Stimulated activated CD4-positive, alpha-beta T cell treated with anti-CD3 and anti-CD28 coated beads, Interleukin-15, amount 100 ng/mL, for 1 hour (primary cell): ENCODE results near the gene PHLDB2.

Experiments
- DNase-seq, 2 donors: peaks; one replicate each; pipeline ENCODE4 v3.0.0-alpha.2; 2020; ENCODE audit warnings: low read depth in 1 of 2, low spot score in 1 of 2

Gene PHLDB2

DNA sequence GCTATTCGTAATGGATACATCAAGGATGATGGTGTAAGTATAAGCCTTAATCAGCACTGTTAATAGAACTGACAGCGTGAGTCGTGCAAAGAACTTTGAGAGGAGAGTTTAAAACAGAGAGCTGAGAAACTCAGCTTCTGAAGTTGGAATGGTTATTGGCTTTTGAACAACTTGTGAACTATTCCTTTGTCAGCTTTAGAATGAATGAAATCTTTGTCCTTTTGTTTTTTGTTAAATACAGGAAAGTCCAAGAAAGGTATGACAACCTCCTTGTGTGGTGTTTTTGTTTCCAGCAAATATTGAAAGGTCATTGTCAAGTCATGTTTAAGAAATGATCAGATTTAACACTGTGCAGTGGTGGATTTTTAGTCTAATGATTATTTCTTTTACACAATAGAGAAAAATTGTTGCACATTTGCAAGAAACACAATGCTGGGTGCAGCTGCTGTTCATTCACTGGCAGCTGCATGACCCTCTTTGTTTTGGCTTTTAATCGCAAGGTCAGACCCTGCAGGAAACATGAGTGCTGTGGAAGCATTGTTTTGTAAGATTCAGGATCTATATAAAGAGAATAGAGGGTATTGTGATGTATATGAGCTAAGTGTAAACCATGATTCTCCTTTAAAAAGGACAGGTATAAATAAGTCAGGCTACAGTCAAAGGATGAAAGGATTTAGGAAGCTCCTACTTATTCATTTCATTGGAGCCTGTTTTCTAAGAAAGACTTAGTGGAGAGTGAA lies 98.1 kb downstream of the PHLDB2 start:
- no peak for DNase-seq

DNA sequence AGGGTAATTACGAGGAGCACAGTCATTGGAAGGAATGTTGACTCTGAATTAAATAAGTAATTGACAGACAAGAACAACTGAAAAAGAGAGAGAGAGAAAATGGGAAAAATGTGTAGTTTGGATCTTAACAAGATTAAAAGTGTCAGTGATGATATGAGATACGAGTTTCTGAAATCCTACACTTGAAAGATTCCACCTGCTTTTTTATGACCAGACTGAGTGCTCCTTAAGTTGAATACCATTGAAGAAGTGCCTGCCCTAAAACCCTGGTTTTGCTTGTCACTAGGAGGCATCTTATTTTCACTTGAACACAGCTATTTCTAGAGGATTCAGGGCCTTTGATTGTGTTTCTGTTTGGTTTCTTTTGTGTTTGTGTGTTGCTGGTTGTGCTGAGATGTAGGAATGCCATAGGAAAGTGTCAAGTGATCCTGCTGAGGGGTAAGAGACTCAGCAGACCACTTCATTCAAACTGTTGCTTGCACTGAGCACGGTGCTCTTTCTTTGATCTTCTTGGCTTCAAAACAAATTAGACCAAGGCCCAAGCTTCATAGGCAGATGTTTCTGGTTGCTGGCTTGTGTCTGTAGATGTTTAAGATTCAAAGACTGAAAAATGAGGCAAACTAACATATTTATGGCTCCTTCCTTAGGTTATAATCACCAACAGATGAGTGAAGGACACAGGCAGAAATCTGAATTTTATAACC lies 102.5 kb downstream of the PHLDB2 start:
- no peak for DNase-seq

DNA sequence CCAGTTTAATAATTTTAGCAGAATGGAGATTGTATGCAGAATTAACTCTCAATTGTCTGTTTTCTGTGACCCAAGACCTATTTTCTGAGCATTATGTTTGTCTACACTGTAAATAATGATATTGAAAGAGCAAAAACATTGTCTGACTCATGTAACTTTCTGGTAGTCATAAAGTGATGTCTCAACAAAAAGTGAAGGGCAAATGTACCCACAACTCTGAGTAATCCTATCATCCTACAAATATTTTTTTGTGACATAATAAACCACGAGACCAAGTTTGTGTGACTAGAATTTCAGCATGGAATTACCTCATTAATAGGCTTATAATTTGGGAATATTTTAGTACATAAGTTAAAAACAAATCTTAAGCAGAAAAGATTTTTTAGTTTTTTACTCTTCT lies 104.4 kb downstream of the PHLDB2 start:
- DNase-seq = no peak

DNA sequence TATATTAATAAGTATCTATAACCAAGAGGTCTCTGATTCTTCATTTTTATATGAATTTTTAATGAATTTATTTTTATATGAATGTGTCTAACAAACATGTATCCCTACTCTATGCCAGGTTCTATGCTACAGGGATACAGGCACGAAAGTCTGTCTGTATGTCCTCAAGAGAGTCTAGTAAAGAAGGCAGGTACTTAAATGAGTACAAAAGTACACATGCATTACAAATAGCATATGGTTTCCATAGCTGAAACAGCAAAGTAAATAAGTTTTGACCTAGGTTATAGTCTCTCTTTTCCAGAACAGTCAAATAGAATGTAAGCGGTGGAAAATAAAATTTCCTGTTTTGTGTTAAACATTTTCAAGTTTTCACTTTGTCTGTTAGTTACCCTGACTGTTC lies 106.4 kb downstream of the PHLDB2 start:
- no peak for DNase-seq

DNA sequence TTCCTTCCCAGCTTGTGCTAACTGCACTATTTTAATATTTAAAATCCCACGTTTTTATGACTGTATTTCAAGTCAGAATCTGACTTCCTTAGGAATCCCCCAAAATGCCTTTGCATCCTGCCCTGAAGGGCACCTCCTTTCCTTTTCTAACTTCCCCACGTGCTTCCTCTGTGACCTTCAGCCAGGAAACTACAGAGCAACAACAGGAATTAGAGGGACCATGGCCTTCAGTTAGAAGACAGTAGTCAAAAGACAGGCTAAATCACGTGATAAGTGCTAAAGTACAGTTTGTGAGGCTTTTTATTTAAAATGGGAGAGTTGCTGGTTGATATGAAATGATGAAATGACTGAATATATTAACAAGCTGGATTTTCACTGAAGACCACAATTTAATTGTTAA lies 108.0 kb downstream of the PHLDB2 start:
- no peak for DNase-seq

DNA sequence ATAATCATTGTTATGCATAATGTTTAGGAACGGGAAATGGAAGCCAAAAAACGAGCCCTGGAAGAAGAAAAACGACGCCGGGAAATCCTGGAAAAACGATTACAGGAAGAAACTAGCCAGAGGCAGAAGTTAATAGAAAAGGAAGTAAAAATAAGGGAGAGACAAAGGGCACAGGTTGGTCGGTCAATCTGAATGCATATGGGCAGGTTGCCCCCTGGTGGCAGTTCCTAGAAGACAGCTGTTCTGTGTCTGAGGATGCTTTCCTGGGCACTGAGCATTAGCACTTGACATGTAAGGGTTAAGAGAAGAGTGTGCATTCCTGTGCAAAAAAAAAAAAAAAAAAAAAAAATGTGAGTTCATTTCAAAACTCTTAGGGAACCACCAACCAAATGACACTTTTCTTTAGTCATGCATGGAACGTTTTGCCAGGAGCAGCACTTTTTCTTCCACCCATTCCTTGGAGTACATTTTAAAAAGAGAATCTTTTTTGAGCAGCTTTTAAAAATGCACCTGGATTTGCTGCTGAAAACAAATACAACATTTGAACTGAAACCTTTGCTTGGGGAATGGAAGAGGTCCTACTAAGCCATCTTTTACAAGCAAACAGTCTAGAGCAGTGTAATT lies 108.7 kb downstream of the PHLDB2 start:
- peak; percentile 53 to 58 for DNase-seq

DNA sequence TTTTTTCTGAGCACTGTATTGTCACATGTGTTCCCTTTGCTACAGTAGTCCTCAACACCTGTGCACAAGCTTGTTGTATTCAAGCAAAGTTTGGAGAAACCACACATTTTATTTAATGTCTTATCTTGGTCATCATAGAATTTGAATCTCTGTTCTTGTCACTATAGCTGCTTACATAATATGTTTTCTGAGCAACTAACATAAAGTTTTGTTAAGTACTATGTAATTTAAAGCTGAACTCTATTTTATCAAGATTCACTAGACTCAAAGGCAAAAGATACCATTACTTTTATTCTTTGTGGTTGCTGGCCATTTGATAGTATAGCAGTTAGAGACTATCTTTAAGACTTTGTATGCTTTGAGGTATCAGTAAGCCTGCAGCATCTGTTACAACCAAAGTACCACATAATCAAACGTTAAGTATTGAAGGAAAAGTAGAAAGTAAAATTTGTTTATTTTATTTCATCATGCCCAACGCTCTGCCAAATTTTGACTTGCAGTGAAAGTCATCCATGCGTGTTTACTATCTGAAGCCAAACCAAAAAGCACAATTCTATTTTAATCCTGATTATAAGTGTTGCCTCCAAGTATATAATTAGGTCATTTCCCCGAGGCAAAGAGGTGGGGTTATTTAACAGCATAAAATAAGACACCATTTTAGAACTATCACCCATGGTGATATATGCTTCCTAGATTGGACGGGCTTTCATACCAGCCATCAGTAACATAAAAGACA lies 109.4 kb downstream of the PHLDB2 start:
- no peak for DNase-seq

DNA sequence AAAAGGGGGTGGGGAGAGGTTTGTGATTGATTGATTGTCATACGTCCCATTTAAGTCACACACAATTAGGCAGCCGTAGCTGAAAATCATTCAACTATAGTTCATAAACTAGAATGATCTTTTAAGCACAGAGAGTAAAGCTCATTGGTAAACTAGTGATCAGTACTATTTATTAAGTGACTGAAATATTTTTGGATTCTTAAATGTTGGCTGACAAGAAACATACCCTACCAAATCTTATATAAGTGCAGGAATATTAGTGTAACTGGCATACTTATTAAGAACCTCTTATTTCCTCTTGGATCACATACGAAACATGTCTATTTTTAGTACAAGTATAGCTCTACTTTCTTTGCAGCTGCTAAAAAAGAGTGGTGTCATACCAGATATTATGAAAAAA lies 111.3 kb downstream of the PHLDB2 start:
- DNase-seq = no peak

DNA sequence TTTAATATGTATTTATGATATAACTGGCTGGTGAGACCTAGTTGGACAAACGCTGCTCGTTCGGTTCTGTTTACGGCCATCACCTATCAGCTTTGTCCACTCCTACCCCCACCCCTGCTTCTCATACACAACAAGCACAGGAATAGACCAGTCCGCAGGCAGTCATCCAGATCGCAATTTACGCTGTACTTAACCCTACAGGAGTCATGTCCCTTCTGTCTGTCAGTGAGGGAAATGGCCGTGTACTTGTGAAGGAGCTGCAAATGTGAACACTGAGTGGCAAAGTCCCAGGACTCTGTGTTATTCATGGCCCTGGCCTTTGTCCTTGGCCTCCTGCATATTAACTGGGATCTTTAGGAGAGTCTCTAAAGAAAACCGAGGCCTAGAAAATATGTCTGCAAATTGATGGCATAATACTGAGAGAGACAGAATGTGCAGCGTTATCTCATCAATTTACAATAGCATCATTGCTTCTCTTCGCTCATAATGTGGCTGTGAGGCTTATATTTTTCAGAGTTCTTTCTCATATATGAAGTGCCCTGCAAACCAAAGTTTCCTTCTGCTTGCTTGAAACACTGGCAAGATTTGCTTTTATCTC lies 112.6 kb downstream of the PHLDB2 start:
- DNase-seq = no peak

DNA sequence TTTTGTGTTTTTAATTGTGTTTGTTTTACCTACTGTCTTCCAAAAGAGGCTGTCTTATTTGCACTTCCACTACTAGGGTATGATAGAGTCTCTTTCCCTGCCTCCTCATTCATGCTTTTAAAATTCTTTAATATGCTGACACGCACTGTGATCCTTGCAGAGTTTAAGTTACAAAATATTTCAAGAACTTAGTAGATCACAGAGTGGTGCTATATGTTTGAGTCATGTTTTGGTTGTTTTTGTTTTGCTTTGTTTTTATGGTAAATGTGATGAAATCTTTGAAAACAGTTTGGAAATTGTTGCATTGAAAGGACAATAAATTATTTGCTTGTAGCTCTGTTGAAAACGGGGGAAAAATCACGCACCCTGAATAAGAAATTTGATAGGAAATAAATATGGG lies 113.8 kb downstream of the PHLDB2 start:
- no peak for DNase-seq

DNA sequence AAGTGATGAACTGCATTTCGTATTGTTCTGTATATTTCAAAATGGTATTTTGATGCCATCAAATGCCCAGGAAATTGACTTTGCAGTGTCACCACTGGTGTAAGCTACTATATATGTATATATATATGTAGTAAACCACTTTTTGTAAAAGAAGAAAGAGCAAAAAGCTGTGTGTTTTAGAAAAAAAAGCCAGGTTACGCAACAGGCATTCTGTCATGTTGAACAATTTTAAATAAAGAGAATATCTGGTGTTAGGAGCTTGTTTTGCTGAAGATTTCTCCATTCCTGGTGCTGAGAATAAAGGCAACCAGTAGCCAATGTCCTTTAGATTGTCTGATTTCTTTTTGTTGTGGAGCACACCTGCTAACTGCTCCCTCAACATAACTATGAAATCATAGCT lies 116.1 kb downstream of the PHLDB2 start:
- DNase-seq = no peak

DNA sequence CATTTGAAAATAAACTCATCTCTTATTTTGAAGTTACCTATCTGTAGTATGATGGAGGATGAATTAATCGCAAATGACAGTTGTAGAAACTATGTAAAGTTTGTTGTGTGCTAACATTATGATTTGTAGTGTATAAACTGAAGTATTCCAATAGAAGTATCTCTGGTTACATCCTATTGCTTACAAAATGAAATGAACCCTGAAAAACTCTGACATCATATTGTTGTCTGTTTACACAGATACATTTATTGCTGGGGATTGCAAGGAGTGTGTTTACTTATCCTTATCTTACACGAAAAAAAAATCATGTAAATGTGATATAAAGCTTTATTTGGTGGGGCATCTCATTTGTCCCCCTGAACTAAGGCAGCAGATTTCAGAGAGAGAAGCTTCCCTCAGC lies 117.2 kb downstream of the PHLDB2 start:
- DNase-seq = no peak

DNA sequence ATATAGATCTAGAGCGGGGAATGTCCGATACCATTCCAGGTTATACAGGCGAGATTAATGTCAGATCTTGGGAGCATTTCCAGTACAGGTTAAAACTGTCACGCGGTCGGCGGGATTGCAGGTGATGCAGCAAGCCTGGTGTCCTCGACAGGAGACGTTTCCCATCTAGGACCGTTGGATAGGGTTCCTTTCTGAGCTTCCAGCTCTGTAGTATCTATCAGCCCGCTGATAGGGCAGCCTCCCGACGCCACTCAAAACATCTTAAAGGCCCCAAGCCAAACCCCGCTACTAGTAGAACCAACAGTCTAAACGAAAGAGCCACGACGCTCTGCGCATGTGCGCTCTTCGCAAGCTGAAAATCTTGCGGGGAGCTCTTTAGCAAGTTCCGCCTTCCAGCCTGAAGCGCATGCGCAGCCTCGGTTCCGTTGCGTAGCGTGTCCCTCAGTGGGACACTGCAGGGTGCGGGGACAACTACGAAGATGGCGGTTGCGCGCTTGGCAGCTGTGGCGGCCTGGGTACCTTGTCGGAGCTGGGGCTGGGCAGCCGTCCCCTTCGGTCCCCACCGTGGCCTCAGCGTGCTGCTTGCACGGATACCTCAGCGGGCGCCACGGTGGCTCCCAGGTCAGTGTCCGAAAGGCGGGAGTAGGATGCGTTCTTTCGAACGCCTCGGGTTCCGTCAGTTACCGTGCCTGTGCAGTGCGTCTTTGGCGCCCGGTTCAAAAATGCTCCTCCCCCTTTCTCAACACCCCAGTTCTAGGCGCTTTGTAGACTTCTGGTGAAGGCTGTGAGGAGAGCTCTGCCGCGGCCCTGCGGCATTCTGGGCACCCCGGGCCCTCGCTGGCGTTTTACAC lies 119.7 kb downstream of the PHLDB2 start, which contains the start of gene ABHD10:
Gene ABHD10 (plus strand): TSS at position 444 of the 851 bp plus-strand sequence. CDS start 36 bp downstream, at position 480.
- peak; percentile 92 to 95 for DNase-seq

DNA sequence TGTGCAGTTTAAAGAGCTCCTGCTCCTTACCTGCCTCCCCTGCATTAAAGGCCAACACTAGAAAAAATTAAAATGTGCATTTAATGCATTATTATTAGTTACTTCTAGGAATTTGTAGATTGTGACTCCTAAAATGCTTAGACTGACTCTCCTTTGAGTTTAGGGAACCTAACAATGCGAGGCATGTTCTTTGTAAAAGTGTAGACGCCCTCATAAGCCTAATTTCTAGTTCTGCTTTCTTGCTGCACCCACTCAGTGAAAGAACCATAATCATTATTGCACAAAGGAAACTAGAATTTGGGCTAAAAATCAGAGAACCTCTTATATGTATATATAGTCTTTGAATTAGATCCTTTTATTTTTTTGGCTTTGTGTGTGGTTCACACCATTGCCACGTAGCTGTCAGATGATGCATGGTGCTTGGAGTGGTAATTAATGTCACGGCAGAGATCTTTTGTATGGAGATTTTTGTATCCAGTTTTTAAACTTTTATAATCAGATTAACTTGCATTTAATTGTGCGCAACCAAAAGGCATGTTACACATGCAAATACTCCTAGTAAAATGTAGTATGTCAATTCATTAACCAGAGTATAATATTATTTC lies 120.5 kb downstream of the PHLDB2 start:
- no peak for DNase-seq

DNA sequence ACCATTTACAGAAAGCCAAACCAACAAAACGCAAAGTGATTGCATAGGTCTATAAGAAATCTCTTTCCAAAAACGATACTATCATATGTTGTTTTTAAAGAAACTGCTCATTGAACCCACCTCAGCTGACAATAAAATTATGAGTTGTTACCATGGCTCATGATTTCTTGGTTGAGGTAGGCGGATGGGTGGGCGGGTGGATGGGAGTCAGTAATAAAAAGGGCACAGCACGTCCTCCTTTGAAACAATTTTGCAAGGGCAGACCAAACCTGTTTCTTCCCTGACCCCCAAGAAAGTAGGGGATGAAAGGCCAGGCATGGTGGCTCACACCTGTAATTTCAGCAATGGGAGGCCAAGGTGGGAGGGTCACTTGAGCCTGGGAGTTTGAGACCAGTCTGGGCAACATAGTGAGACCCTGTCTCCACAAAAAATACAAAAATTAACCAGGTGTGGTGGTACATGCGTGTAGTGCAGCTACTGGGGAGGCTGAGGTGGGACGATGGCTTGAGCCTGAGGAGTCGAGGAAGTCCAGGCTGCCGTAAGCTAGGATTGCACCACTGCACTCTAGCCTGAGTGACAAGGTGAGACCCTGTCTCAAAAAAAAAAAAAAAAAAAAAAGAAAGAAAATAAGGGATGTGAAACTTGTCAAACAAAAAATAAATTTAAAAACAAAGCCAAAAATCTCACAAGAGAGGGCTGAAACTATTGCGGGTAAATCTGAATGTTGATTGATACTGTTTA lies 121.8 kb downstream of the PHLDB2 start:
- DNase-seq = no peak

DNA sequence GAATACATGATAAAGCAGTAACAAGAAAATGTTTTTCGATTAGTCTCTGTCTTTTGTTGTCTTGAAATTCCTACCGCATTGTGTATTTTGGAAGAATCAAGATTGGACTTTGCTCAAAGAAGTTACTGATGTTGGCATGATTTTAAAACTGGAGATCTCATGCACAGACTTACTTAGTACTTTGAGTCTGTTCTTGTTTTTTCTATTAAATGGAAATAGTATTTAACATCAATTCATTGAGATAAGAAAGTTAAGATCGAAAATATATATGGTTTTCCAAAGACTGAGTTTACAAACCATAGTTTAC lies 122.3 kb downstream of the PHLDB2 start:
- no peak for DNase-seq

DNA sequence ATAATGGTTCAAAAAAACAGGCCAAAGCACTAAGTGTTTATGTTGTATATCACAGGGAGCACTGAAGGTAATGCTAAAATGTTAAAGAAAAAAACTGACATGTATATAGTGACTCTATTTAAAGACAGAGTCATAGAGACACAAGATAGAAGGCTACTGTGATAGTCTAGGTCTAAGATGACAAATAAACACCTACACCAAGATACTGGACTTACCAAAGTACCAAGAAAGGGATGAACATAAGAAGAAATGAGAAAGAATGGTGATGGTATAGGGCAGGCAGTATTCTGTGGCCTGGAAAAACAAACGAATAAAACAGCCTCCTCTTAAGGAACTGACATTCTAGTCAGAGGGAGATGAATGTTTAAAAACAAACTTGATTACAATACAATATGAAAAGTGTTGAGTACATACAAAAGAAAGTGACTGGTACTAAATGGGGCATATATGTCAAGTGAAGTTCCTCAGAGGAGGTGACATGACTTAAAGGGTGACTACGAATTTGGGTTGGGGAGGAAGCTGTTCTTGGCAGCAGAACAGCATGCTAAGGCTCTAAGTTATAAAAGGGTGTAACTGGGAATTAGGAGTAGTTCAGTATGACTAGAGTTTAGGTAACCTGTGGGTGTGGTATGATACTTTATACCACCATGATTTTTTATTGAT lies 125.7 kb downstream of the PHLDB2 start:
- DNase-seq = no peak

DNA sequence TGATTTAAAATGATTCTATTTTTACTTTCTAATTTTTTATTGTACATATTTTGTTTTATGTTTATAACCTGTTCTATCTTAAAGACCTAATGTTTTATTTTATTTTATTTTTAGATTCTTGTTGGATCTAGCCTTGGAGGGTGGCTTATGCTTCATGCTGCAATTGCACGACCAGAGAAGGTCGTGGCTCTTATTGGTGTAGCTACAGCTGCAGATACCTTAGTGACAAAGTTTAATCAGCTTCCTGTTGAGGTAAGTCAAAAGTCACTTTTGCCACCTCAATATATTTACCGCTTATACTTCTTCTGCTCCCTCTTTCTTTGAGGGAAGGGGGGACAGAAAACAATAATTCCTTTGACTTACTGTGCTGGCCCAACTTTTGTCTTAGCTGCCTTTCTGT lies 127.7 kb downstream of the PHLDB2 start:
- no peak for DNase-seq
